ENCODE data around the gene GALNT2. TPM values are rescaled to one million over a fixed set of nuclear protein-coding genes. Genes with fewer than 3 reads are reported as not detected.

GALNT2 gene
- total and polyA plus RNA-seq, 2 of the 13 experiments (the other 11 are each of a cell fraction or from before 2014, with no cell fraction given) = 39.3 to 39.6 TPM

DNA sequence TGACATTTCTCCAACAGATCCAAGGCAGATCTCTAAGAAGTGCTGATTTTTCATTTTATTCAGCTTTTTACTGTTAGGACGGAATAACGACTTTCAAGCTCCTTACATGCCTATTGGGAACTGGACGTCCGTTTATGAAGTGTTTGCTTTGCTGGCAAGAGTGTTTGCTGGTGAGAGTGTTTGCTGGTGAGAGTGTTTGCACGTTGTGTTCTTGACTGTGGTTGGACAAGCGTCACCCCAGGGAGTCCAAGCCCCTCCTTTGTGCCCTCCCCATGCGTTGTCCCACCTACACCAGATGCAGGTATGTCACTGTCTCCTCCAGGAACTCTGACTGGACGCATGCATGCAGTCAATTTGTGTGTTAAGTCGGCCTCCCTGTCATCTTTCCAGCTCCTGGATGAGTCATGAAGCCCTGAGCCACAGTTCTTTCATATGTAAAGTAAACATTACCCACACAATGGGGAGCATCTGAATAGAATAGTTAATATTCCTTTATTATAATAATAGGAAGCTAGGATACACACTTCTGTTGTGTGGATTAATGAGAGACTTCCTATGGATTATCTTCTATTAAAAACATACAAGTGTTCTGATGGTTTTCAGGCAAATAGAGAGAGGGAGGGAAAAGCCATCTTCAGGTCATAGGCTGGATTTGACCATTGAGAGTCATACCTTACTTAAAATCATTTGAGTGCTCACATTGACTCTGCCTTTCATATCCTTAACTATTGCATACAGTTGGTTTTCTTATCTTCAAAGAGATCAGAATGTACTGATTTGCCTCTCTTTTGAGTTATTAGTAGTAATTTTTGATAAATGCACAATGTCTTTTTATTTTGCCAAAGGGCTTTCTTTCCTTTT is 119.2 kb downstream of the GALNT2 start:
- no TSS peak for BruUV-seq (replicated peaks)
- Histone ChIP-seq H3K79me2 (ENCODE audit: insufficient read depth, low read length) (no peaks in the 10 kb centered on the region), H3K27me3 (ENCODE audit: control insufficient read depth in 1 of 2, insufficient read depth in 2 of 2, low read length in 2 of 2) (no peaks in the 10 kb centered on the region), H4K20me1 (ENCODE audit: insufficient read depth, low read length) (no peaks in the 10 kb centered on the region), H3K4me3 (replicated peaks in 1 of 3; ENCODE audit: insufficient read depth in 1 of 3, low read depth in 2 of 3, low read length in 3 of 3) (peak overlapping the region in 2 of 3 experiments; percentile 21 to 40; a peak in 3 of 6 replicates), H3K4me1 (ENCODE audit: insufficient read depth, low read length) (peaks cover 23% of the 10 kb centered on the region), H2AFZ (ENCODE audit: low read length) (no peak overlapping the region), H3K9me3 (ENCODE audit: low read length) (no peaks in the 10 kb centered on the region), H3K4me2 (ENCODE audit: low read depth, low read length) (peak overlapping the region; percentile 71), H3K27ac (ENCODE audit: extremely low read length, insufficient read depth, low read length) (peak overlapping the region; percentile 72), H3K9ac (ENCODE audit: insufficient read depth, low read depth, low read length) (peak overlapping the region; percentile 69), H3K36me3 (replicated peaks in 1 of 2; ENCODE audit: control insufficient read depth in 1 of 2, insufficient read depth in 2 of 2, low read length in 2 of 2) (peaks cover 0 to 3% of the 10 kb centered on the region in 2 experiments; a peak in 2 of 5 replicates)
- DNase-seq (ENCODE audit: low spot score) (peak; percentile 95), ATAC-seq (peak; percentile 99), FAIRE-seq (peak; percentile 93)
- 8% methylated on average over 9 of the region's 9 CpGs for WGBS (ENCODE audit: low lambda C conversion rate)
- in situ Hi-C loops (cut with HindIII; ENCODE audit: extremely low pct_ligation_motif_present, low pct_unique_long_range_greater_than_20kb) (no loop called here), intact Hi-C loops (cut with micrococcal nuclease; ENCODE audit: unreplicated experiment) (loop anchor here (1.0 kb wide), 1 partner anchor 28 kb away; no protein-coding TSS in a partner anchor)
- CTCF ChIA-PET (ENCODE audit: low intra/inter-chr PET ratio, low total read pairs) = no interaction called here
- POLR2A ChIA-PET = interaction anchor here (1.0 to 1.7 kb wide), 7 partner anchors 9 to 80 kb away, joined by 3 to 8 read pairs (median 4); no protein-coding TSS in a partner anchor
- TF ChIP-seq POLR2AphosphoS5 (IDR thresholded peaks at IDR 0.05; ENCODE audit: low read depth, low read length) = peak; percentile 28; the same call in 1 of the 2 replicates
- no peak for TF ChIP-seq ZFP1 (CRISPR knock-in tag; IDR thresholded peaks at IDR 0.05)
- TF ChIP-seq EZH2 (conservative IDR thresholded peaks at IDR 0.05; ENCODE audit: low read depth, low read length) = no peak
- TF ChIP-seq CREB1 (IDR thresholded peaks at IDR 0.05) = peak; percentile 57; the same call in 1 of the 2 replicates
- TF ChIP-seq CREB1 (CRISPR knock-in tag; IDR thresholded peaks at IDR 0.05) = no peak
- no peak for TF ChIP-seq ZNF562 (CRISPR knock-in tag; IDR thresholded peaks at IDR 0.05; ENCODE audit: borderline replicate concordance)
- TF ChIP-seq, protein P1, sequence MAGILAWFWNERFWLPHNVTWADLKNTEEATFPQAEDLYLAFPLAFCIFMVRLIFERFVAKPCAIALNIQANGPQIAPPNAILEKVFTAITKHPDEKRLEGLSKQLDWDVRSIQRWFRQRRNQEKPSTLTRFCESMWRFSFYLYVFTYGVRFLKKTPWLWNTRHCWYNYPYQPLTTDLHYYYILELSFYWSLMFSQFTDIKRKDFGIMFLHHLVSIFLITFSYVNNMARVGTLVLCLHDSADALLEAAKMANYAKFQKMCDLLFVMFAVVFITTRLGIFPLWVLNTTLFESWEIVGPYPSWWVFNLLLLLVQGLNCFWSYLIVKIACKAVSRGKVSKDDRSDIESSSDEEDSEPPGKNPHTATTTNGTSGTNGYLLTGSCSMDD (CRISPR knock-in tag; IDR thresholded peaks at IDR 0.05) = no peak
- TF ChIP-seq, protein P2, sequence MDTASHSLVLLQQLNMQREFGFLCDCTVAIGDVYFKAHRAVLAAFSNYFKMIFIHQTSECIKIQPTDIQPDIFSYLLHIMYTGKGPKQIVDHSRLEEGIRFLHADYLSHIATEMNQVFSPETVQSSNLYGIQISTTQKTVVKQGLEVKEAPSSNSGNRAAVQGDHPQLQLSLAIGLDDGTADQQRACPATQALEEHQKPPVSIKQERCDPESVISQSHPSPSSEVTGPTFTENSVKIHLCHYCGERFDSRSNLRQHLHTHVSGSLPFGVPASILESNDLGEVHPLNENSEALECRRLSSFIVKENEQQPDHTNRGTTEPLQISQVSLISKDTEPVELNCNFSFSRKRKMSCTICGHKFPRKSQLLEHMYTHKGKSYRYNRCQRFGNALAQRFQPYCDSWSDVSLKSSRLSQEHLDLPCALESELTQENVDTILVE (CRISPR knock-in tag; IDR thresholded peaks at IDR 0.05) = peak; percentile 33; the same call in 1 of the 2 replicates
- no peak for TF ChIP-seq ELF1 (CRISPR knock-in tag; IDR thresholded peaks at IDR 0.05)
- no peak for TF ChIP-seq NFRKB (IDR thresholded peaks at IDR 0.05)
- TF ChIP-seq MAFF (IDR thresholded peaks at IDR 0.05; ENCODE audit: low read depth, low read length) = peak; percentile 60
- TF ChIP-seq JUN (CRISPR knock-in tag; IDR thresholded peaks at IDR 0.05) = peak; percentile 79
- TF ChIP-seq, protein P3, sequence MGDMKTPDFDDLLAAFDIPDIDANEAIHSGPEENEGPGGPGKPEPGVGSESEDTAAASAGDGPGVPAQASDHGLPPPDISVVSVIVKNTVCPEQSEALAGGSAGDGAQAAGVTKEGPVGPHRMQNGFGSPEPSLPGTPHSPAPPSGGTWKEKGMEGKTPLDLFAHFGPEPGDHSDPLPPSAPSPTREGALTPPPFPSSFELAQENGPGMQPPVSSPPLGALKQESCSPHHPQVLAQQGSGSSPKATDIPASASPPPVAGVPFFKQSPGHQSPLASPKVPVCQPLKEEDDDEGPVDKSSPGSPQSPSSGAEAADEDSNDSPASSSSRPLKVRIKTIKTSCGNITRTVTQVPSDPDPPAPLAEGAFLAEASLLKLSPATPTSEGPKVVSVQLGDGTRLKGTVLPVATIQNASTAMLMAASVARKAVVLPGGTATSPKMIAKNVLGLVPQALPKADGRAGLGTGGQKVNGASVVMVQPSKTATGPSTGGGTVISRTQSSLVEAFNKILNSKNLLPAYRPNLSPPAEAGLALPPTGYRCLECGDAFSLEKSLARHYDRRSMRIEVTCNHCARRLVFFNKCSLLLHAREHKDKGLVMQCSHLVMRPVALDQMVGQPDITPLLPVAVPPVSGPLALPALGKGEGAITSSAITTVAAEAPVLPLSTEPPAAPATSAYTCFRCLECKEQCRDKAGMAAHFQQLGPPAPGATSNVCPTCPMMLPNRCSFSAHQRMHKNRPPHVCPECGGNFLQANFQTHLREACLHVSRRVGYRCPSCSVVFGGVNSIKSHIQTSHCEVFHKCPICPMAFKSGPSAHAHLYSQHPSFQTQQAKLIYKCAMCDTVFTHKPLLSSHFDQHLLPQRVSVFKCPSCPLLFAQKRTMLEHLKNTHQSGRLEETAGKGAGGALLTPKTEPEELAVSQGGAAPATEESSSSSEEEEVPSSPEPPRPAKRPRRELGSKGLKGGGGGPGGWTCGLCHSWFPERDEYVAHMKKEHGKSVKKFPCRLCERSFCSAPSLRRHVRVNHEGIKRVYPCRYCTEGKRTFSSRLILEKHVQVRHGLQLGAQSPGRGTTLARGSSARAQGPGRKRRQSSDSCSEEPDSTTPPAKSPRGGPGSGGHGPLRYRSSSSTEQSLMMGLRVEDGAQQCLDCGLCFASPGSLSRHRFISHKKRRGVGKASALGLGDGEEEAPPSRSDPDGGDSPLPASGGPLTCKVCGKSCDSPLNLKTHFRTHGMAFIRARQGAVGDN (CRISPR knock-in tag; IDR thresholded peaks at IDR 0.05) = peak; percentile 16; the same call in 1 of the 2 replicates
- TF ChIP-seq, protein P4, sequence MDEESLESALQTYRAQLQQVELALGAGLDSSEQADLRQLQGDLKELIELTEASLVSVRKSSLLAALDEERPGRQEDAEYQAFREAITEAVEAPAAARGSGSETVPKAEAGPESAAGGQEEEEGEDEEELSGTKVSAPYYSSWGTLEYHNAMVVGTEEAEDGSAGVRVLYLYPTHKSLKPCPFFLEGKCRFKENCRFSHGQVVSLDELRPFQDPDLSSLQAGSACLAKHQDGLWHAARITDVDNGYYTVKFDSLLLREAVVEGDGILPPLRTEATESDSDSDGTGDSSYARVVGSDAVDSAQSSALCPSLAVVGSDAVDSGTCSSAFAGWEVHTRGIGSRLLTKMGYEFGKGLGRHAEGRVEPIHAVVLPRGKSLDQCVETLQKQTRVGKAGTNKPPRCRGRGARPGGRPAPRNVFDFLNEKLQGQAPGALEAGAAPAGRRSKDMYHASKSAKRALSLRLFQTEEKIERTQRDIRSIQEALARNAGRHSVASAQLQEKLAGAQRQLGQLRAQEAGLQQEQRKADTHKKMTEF (CRISPR knock-in tag; IDR thresholded peaks at IDR 0.05) = peak; percentile 58; the same call in 1 of the 2 replicates
- TF ChIP-seq RFX5 (IDR thresholded peaks at IDR 0.05; ENCODE audit: low read depth, low read length) = peak; percentile 13; the same call in 1 of the 2 replicates
- TF ChIP-seq ZNF768 (CRISPR knock-in tag; IDR thresholded peaks at IDR 0.05) = no peak
- TF ChIP-seq PRPF4 (IDR thresholded peaks at IDR 0.05; ENCODE audit: low read depth, low read length, poor library complexity, severe bottlenecking) = no peak

Data from HepG2 (cell line).